B cell (primary cell): ENCODE data around the gene SKAP1.

Source experiments
- EZH2 ChIP-seq: IDR thresholded peaks from 2 replicates; pipeline ENCODE4 v1.6.1; 2012; ENCODE audit warnings: borderline replicate concordance, low read depth, mild to moderate bottlenecking, moderate library complexity, low read length; ENCODE audit not compliant: insufficient read depth, poor library complexity, severe bottlenecking
- TF ChIP-seq, protein P1 (sequence below): fragments of 200-600 bp; IDR thresholded peaks from one replicate; pipeline ENCODE4 v1.8.0; 2022; ENCODE audit warnings: antibody characterized with exemption, mild to moderate bottlenecking

DNA sequence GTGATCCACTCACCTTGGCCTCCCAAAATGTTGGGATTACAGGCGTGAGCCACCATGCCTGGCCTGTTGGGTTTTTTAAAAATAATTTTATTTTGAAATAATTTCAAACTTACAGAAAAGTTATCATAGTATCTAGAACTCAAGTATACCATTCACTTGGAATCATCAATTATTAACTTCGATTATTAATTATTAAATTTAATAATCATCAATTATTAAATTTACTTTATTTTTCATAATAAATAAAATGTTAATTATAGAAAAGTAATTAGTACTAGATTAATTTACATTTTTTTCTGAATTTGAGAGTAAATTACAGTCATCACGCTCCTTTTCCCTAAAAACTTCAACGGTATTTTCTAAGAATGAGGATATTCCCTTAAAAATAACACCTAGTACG is 13.7 kb upstream of the SKAP1 start:
- TF ChIP-seq, protein P1, sequence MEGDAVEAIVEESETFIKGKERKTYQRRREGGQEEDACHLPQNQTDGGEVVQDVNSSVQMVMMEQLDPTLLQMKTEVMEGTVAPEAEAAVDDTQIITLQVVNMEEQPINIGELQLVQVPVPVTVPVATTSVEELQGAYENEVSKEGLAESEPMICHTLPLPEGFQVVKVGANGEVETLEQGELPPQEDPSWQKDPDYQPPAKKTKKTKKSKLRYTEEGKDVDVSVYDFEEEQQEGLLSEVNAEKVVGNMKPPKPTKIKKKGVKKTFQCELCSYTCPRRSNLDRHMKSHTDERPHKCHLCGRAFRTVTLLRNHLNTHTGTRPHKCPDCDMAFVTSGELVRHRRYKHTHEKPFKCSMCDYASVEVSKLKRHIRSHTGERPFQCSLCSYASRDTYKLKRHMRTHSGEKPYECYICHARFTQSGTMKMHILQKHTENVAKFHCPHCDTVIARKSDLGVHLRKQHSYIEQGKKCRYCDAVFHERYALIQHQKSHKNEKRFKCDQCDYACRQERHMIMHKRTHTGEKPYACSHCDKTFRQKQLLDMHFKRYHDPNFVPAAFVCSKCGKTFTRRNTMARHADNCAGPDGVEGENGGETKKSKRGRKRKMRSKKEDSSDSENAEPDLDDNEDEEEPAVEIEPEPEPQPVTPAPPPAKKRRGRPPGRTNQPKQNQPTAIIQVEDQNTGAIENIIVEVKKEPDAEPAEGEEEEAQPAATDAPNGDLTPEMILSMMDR, result no peak
- TF ChIP-seq EZH2, result no peak
